Testis (tissue), 3 donors: ENCODE measurements around the gene OPALIN. TPM values are rescaled to one million over a fixed set of nuclear protein-coding genes. Genes with fewer than 3 reads are reported as not detected.

Source experiments
- DNase-seq: peaks from one replicate; pipeline ENCODE4 v3.0.0-alpha.2; 2019
- H3K27ac ChIP-seq, 2 donors: fragments of 200-600 bp; sonication (generic); one replicate each; pipeline ENCODE4 v1.5.1; 2019
- H3K27me3 ChIP-seq: fragments of 200-600 bp; sonication (generic); one replicate; pipeline ENCODE4 v1.5.1; 2019
- H3K36me3 ChIP-seq: fragments of 200-600 bp; sonication (generic); one replicate; pipeline ENCODE4 v1.5.1; 2017; ENCODE audit warnings: low read depth; ENCODE audit errors: missing control alignments
- H3K4me1 ChIP-seq: fragments of 200-600 bp; sonication (generic); one replicate; pipeline ENCODE4 v1.5.1; 2019
- H3K4me3 ChIP-seq, 2 donors: fragments of 200-600 bp; sonication (generic); one replicate each; pipeline ENCODE4 v1.5.1; 2017 to 2019
- H3K9me3 ChIP-seq: fragments of 200-600 bp; sonication (generic); one replicate; pipeline ENCODE4 v1.5.1; 2017
- POLR2A ChIP-seq: fragments of 450-650 bp; IDR thresholded peaks from one replicate; pipeline ENCODE4 v1.6.1; 2017; ENCODE audit warnings: antibody characterized with exemption, mild to moderate bottlenecking, moderate library complexity
- WGBS, 2 donors: methylation state at CpG; one replicate each; pipeline ENCODE4 v1.1.5; 2018; 5-methylcytosine and 5-hydroxymethylcytosine counted together
- intact Hi-C: fragments of 100-400 bp; cut with DNase I; formaldehyde crosslinking; loops from one replicate; pipeline ENCODE4 v1.15.1; 2023; ENCODE audit warnings: low total_unique reads
- polyA plus RNA-seq: library from polyadenylated mRNA; stranded (reverse); fragments of 350-450 nt; fragmentation: Illumina TruSeq; extraction: RNeasy Lipid Tissue Mini Kit (QIAGEN cat#74804); gene quantifications from one replicate; pipeline ENCODE4 v1.2.3, GENCODE V29; 2014; ENCODE audit warnings: low read depth, low replicate concordance; ENCODE audit not compliant: insufficient read depth
- total RNA-seq, 2 donors: library from RNA; depleted of rRNA; stranded (reverse); fragments of >200 nt; gene quantifications; one replicate each; pipeline ENCODE4 v1.2.3, GENCODE V29; 2016
- TF ChIP-seq, protein P1 (sequence below), 3 experiments: fragments of 450-650 bp in 2 of 3; fragments of 200-600 bp in 1 of 3; sonication (generic) in 1 of 3; IDR thresholded peaks; one replicate each; pipeline ENCODE4 v1.5.1; 2016 to 2019; ENCODE audit warnings: antibody characterized with exemption in 3 of 3, mild to moderate bottlenecking in 2 of 3, moderate library complexity in 1 of 3

The OPALIN gene
- total and polyA plus RNA-seq, 3 donors from 2014 or later: not detected

DNA sequence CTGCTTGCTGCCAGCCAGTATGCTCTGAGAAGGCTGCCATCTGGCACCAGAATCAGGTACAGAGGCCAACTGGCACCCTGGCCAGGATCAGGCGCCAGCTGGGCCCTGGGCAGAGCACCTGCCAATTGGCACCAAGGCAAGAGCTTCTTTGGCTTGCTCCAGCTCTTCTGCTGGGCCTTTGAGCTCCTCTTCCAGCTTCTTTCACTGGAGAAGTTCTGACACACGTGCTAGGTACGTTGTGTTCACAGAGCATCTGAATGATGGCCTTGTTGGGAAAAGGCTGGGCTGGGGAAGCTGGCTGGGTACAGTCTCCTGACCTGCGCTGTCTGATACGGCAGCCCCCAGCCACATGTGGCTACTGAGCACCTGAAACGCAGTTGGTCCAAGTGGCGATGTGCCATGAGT, 31.7 kb upstream of the OPALIN start:
- Histone ChIP-seq H3K9me3 (no peaks in the 10 kb centered on the region), H3K27me3 (no peaks in the 10 kb centered on the region), H3K4me1 (no peaks in the 10 kb centered on the region), H3K4me3 (no peak overlapping the region), H3K36me3 (no peaks in the 10 kb centered on the region), H3K27ac (no peak overlapping the region)
- 70 to 76% methylated on average over 7 of the region's 7 CpGs for WGBS, 2 donors
- intact Hi-C loops: loop anchor here (10.0 kb wide), 1 partner anchor 124 kb away; the partner anchor contains the start of gene TLL2
- no peak for DNase-seq
- TF ChIP-seq, protein P1, sequence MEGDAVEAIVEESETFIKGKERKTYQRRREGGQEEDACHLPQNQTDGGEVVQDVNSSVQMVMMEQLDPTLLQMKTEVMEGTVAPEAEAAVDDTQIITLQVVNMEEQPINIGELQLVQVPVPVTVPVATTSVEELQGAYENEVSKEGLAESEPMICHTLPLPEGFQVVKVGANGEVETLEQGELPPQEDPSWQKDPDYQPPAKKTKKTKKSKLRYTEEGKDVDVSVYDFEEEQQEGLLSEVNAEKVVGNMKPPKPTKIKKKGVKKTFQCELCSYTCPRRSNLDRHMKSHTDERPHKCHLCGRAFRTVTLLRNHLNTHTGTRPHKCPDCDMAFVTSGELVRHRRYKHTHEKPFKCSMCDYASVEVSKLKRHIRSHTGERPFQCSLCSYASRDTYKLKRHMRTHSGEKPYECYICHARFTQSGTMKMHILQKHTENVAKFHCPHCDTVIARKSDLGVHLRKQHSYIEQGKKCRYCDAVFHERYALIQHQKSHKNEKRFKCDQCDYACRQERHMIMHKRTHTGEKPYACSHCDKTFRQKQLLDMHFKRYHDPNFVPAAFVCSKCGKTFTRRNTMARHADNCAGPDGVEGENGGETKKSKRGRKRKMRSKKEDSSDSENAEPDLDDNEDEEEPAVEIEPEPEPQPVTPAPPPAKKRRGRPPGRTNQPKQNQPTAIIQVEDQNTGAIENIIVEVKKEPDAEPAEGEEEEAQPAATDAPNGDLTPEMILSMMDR (IDR thresholded peaks at IDR 0.05): no peak
- no peak for TF ChIP-seq POLR2A

DNA sequence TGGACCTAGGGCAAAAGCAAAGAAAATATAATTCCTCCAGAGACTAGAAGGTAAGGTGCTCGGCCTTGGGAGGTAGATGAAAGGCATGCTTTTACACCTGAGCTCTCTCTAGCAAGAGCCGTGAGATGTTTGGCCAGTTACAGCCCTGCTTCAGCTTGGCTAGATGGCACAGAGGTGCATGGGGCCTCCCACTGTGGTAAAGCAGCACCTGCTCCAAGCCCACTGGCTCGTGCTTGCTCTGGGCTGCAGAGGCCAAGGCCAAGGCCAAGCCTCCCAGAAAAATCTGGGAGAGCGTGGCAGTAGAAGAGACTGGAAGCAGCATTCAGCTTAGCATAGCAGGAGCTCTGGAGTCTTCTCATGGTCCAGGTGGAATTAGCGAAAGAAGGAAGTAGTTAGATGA, 31.0 kb upstream of the OPALIN start:
- no peak overlapping the region for H3K4me3 ChIP-seq
- intact Hi-C loops: loop anchor here (10.0 kb wide), 1 partner anchor 125 kb away; the partner anchor contains the start of gene TLL2
- H3K27ac ChIP-seq: no peak overlapping the region
- no peaks in the 10 kb centered on the region for H3K36me3 ChIP-seq
- no peak for DNase-seq
- no peaks in the 10 kb centered on the region for H3K4me1 ChIP-seq
- no peaks in the 10 kb centered on the region for H3K9me3 ChIP-seq
- TF ChIP-seq, protein P1 (IDR thresholded peaks at IDR 0.05): no peak
- no peak for TF ChIP-seq POLR2A
- H3K27me3 ChIP-seq: no peaks in the 10 kb centered on the region
- WGBS, 2 donors: 66 to 72% methylated on average over 5 of the region's 5 CpGs

DNA sequence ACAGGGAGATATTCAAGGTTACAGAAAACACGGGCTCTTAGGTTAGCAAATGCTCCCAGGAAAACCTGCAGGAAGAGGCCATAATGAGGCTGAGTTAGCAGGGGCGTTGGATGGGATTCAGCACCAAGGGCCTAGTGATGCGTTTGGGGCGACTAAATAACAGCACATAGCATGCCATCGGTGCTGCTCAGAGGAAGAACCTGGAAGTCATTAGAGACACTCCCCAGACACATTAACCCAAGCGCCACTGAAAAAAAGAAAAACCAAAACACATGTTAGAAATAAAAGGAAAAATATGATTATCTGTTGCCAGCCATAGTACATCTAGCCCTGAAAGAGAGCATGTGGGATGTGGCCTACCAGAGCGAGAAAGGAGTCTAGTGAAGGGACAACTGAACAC, 28.8 kb upstream of the OPALIN start:
- Histone ChIP-seq H3K27me3 (no peaks in the 10 kb centered on the region), H3K4me3 (no peak overlapping the region), H3K9me3 (no peaks in the 10 kb centered on the region), H3K27ac (no peak overlapping the region), H3K4me1 (no peaks in the 10 kb centered on the region), H3K36me3 (no peaks in the 10 kb centered on the region)
- 74 to 77% methylated on average over 7 of the region's 7 CpGs for WGBS, 2 donors
- DNase-seq: no peak
- intact Hi-C loops: no loop called here
- TF ChIP-seq, protein P1 (IDR thresholded peaks at IDR 0.05): no peak
- TF ChIP-seq POLR2A: no peak

DNA sequence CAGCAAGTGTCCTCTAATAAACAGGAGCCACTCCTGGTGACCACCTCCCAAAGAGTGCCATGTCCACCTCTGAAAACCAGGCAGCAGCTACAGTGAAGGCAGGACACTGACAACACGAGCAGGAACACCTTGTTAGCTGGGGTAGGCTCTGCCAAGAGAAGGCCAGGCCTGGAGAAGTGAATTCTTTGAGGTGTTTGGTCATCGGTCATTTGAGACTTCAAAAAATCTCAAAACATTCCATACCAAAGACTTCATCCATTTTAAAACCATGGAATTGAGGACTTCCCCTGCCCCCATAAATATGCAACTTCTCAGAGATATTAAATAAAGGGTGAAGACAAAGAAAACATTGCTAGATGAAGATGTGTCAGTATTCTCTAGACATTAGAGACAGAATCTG, 28.4 kb upstream of the OPALIN start:
- DNase-seq: no peak
- Histone ChIP-seq H3K4me1 (no peaks in the 10 kb centered on the region), H3K27me3 (no peaks in the 10 kb centered on the region), H3K9me3 (no peaks in the 10 kb centered on the region), H3K4me3 (no peak overlapping the region), H3K36me3 (no peaks in the 10 kb centered on the region), H3K27ac (no peak overlapping the region)
- intact Hi-C loops: no loop called here
- WGBS, 2 donors: 91 to 93% methylated on average over 2 of the region's 2 CpGs
- no peak for TF ChIP-seq POLR2A
- TF ChIP-seq, protein P1 (IDR thresholded peaks at IDR 0.05): no peak

DNA sequence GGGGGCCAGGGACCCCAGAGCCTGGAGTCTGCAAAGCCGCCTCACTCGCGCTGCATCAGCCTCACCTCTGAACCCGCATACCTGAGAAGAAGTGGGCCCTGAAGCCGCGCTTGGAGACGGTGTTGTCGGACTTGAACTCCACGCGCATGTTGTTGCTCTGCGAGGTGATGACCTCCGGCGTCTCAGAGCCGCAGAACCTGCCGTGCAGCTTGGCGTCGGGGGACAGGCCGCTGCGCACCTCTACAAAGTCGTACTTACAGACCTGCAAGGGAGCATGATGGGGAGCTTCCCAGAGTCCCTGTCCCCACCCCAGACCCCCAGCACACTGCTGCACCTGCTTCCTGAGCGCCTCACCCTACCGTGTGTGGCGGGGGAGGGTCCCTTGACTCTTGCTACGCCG, 25.7 kb upstream of the OPALIN start:
- 47 to 73% methylated on average over 5 to 25 of the region's 25 CpGs for WGBS, 2 donors

More for the DNA sequence above, 25.7 kb upstream of the OPALIN start:
- Histone ChIP-seq H3K9me3 (no peaks in the 10 kb centered on the region), H3K4me3 (no peak overlapping the region), H3K27me3 (no peaks in the 10 kb centered on the region), H3K36me3 (no peaks in the 10 kb centered on the region), H3K27ac (no peak overlapping the region), H3K4me1 (no peaks in the 10 kb centered on the region)
- TF ChIP-seq, protein P1 (IDR thresholded peaks at IDR 0.05): no peak
- no peak for TF ChIP-seq POLR2A
- intact Hi-C loops: no loop called here
- no peak for DNase-seq
